OCI-LY7 (cell line): ENCODE measurements around the gene SLC4A3.

ENCODE experiments used
- EZH2phosphoT487 ChIP-seq: fragments of 200-600 bp; sonication (generic); IDR thresholded peaks from 2 replicates; pipeline ENCODE4 v1.6.1; 2018; ENCODE audit warnings: low read depth, borderline replicate concordance, mild to moderate bottlenecking, mixed run types, antibody characterized with exemption, low read length, moderate library complexity, mixed read lengths
- TF ChIP-seq, protein P1 (sequence below): fragments of 200-600 bp; sonication (generic); conservative IDR thresholded peaks from 2 replicates; pipeline ENCODE4 v1.5.1; 2014; ENCODE audit warnings: mild to moderate bottlenecking, antibody characterized with exemption, low read length, moderate library complexity, mixed read lengths

DNA sequence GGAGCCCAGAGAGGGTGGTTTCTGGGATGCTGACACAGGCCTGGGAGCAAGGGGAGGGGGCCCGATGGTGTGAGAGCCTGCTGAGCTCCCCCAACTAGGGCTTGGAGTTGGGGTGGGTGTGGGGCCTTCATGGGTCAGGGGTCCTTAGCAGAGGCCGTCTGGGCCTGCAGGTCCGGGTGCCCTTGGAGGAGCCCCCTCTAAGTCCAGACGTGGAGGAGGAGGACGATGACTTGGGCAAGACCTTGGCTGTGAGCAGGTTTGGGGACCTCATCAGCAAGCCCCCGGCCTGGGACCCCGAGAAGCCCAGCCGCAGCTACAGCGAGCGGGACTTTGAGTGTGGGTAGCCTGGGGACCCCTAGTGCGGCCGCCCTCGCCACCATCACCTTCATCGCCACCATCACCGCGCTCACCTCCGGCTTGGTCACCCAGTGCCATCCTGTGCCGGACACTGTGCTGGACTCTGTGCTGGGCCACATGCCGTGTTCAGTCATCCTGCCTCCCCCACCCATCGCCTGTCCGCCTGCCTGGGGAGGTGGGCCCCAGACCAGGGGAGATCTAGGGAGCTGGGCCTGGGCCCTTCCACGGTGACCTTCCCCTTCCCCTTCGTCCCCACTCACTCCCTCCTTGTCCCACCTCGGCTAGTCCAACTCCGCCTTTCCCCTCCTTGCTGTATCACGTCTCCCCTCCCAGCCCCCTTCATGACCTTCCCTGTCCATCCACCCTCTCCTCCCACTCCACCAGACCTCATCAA lies 980 bp downstream of the SLC4A3 start:
- TF ChIP-seq, protein P1, sequence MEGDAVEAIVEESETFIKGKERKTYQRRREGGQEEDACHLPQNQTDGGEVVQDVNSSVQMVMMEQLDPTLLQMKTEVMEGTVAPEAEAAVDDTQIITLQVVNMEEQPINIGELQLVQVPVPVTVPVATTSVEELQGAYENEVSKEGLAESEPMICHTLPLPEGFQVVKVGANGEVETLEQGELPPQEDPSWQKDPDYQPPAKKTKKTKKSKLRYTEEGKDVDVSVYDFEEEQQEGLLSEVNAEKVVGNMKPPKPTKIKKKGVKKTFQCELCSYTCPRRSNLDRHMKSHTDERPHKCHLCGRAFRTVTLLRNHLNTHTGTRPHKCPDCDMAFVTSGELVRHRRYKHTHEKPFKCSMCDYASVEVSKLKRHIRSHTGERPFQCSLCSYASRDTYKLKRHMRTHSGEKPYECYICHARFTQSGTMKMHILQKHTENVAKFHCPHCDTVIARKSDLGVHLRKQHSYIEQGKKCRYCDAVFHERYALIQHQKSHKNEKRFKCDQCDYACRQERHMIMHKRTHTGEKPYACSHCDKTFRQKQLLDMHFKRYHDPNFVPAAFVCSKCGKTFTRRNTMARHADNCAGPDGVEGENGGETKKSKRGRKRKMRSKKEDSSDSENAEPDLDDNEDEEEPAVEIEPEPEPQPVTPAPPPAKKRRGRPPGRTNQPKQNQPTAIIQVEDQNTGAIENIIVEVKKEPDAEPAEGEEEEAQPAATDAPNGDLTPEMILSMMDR = no peak
- no peak for TF ChIP-seq EZH2phosphoT487
